Immature natural killer cell (primary cell): ENCODE measurements around the gene SYPL1. TPM values are rescaled to one million over a fixed set of nuclear protein-coding genes. Genes with fewer than 3 reads are reported as not detected.

ENCODE experiments used
- DNase-seq, 3 donors: peaks; one replicate each; pipeline ENCODE4 v3.0.0; 2022; ENCODE audit warnings: mixed read lengths in 1 of 3
- H3K27ac Mint-ChIP-seq, 6 donors: one replicate each; pipeline ENCODE4 v1.8.0; 2020; ENCODE audit warnings: mixed read lengths in 6 of 6, mild to moderate bottlenecking in 5 of 6, inconsistent platforms in 4 of 6, moderate library complexity in 3 of 6
- H3K27me3 Mint-ChIP-seq, 3 donors: one replicate each; pipeline ENCODE4 v1.8.0; 2020 to 2021; ENCODE audit warnings: low read depth in 3 of 3, mild to moderate bottlenecking in 3 of 3, mixed read lengths in 3 of 3, moderate library complexity in 3 of 3, inconsistent platforms in 1 of 3
- H3K36me3 Mint-ChIP-seq, 3 donors: one replicate each; pipeline ENCODE4 v1.8.0; 2020; ENCODE audit warnings: mixed read lengths in 3 of 3, inconsistent platforms in 2 of 3, mild to moderate bottlenecking in 2 of 3
- H3K4me1 Mint-ChIP-seq, 2 donors: one replicate each; pipeline ENCODE4 v1.8.0; 2020; ENCODE audit warnings: inconsistent platforms in 2 of 2, mild to moderate bottlenecking in 2 of 2, mixed read lengths in 2 of 2, moderate library complexity in 1 of 2
- H3K4me3 Mint-ChIP-seq, 5 donors: one replicate each; pipeline ENCODE4 v1.8.0; 2020; ENCODE audit warnings: mild to moderate bottlenecking in 5 of 5, mixed read lengths in 5 of 5, inconsistent platforms in 3 of 5, moderate library complexity in 3 of 5
- H3K9me3 Mint-ChIP-seq, 6 donors: one replicate each; pipeline ENCODE4 v1.8.0; 2020; ENCODE audit warnings: mild to moderate bottlenecking in 6 of 6, mixed read lengths in 6 of 6, inconsistent platforms in 4 of 6, moderate library complexity in 3 of 6
- polyA plus RNA-seq, 3 donors: library from polyadenylated mRNA; unstranded; fragments of 300-500 nt; fragmentation: Illumina TruSeq; gene quantifications; one replicate each; pipeline ENCODE4 v1.2.3, GENCODE V29; 2021

The SYPL1 gene
- polyA plus RNA-seq, 3 donors from 2014 or later, result 25.3 to 46.5 (median 32.0) TPM

DNA sequence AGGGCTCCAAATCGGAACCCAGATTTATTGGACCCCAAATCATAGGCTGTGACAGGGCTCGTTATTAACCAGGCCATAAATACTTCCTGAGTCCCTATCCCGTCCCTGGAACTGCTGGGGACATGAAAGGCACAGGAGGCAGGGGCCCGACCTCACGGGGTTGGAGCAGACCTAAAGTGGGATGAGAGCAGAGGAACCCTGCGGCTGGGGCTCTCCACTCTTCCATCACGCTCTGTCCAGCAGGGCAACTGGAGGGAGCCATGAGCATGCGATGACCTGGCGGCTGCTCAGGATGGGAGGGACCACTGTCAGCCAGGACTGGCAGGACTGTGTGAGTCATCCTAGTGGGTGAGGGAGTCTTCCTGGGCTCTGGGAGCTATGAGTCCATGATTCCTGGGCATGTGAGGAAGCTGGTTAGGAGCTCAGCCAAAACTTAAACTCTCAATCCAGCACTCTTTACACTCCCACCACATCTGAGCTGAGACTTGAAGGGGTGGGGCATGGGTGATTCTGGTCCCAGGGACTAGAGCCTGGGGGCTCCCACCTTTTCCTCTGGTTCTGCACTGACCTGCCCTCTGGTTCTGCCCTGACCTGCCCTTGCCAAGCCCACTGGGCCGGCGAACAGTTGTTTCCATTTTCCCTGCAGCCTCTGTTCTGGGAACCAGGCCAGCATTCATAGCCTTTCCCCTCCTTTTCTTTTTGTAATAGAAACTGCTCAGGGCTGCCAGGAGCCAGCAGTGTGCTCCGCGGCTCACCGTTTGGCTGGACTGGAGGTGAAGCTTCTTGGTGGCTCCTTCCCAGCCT, 47.1 kb downstream of the SYPL1 start:
- H3K4me3 Mint-ChIP-seq, result no peak overlapping the region
- H3K36me3 Mint-ChIP-seq, result peaks cover 0 to 9% (median 0%) of the 10 kb centered on the region in 3 donors
- DNase-seq, result no peak
- H3K27me3 Mint-ChIP-seq, result peaks cover 0 to 3% (median 2%) of the 10 kb centered on the region in 3 donors
- no peaks in the 10 kb centered on the region for H3K9me3 Mint-ChIP-seq
- no peak overlapping the region for H3K27ac Mint-ChIP-seq
- H3K4me1 Mint-ChIP-seq, result peaks cover 11 to 14% of the 10 kb centered on the region in 2 donors

DNA sequence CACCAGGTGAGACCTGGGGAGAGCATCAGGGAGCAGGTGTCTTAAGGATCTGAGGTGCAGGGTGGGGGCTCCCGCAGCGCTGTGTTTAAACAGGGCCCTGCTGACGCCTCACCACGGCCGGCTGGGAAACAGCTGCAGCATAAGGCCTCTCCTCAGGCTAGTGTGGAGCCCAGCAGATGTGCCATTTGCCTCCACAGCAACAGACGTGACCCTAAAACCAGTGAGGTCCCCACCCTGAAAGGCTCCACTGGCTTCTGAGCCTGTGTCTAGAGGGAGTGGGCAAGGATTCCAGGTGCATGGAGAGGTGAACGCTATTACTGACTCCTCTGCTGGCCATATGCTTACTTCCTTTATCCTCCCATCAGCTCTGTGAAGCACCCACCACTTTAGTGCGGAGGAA, 47.8 kb downstream of the SYPL1 start:
- H3K27me3 Mint-ChIP-seq, result peaks cover 0 to 3% (median 2%) of the 10 kb centered on the region in 3 donors
- no peak overlapping the region for H3K4me3 Mint-ChIP-seq
- no peak for DNase-seq
- H3K36me3 Mint-ChIP-seq, result peaks cover 0 to 4% (median 0%) of the 10 kb centered on the region in 3 donors
- no peaks in the 10 kb centered on the region for H3K9me3 Mint-ChIP-seq
- H3K27ac Mint-ChIP-seq, result no peak overlapping the region
- peaks cover 5 to 8% of the 10 kb centered on the region in 2 donors for H3K4me1 Mint-ChIP-seq

DNA sequence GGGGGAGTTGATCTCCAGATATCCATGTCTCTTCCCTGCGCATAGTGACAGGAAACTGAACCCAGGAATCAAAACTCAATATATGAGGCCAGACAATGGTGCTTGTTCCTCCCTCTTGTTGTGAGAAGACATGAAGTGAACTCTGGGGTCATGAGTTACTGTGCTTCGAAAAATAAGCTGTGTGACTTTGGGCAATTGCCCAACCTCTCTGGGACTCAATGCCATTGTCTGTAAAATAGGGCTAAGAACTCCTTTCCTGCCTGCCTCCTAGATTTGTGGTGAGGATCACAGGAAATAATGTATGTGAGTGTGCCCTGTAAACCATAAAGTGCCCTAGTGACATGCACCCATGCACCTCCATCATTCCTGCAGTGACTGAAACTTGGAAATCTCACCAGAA, 48.4 kb downstream of the SYPL1 start:
- Mint-ChIP-seq H3K9me3 (no peaks in the 10 kb centered on the region), H3K4me3 (no peak overlapping the region), H3K27me3 (peaks cover 0 to 3% (median 2%) of the 10 kb centered on the region in 3 donors), H3K27ac (no peak overlapping the region), H3K36me3 (peaks cover 0 to 4% (median 0%) of the 10 kb centered on the region in 3 donors), H3K4me1 (peaks cover 2% of the 10 kb centered on the region in 2 donors)
- DNase-seq, result no peak

DNA sequence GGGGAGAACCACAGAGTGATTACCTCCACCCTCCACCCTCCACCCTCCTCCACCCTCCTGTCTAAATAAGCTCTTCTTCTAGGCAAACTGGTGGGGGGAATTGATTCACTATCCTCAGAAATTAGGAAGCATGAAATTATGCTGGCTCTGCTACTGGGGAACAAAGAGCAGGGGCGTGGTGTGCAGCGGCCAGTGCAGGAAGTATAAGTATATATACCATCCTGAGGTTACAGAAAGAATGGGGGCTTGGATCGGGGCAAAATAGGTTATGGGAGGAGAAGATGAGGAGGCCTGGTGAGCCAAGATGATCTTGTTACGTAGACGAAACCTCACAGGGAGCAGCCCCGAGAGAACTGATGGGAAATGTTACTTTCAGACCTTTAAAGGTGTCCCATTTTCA, 49.1 kb downstream of the SYPL1 start:
- no peak for DNase-seq
- H3K27ac Mint-ChIP-seq, result no peak overlapping the region
- peaks cover 1 to 2% of the 10 kb centered on the region in 2 donors for H3K4me1 Mint-ChIP-seq
- H3K36me3 Mint-ChIP-seq, result peaks cover 0 to 4% (median 0%) of the 10 kb centered on the region in 3 donors
- no peak overlapping the region for H3K4me3 Mint-ChIP-seq
- H3K9me3 Mint-ChIP-seq, result no peaks in the 10 kb centered on the region
- H3K27me3 Mint-ChIP-seq, result peaks cover 0 to 3% (median 2%) of the 10 kb centered on the region in 3 donors

DNA sequence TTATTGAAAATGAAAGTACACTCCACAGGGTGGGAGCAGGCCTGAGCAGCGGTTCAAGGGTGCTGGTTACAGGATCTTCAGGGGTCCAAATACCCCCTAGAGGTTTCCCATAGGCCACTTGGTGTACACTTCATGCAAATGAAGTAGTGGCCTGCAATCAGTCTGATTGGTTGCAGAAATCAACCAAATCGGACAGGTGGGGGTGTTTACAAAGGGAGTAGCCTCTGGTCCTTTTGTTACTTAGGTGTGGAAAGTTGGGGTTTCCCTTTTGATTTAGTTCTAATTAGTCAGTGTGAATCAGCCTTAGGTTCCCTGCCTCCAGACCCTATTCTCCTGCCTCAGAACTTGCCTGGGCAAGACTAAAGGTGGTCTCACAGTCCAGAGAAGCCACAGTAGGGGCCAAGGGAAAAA, 49.6 kb downstream of the SYPL1 start:
- no peak overlapping the region for H3K4me3 Mint-ChIP-seq
- no peak for DNase-seq
- no peaks in the 10 kb centered on the region for H3K9me3 Mint-ChIP-seq
- peaks cover 1 to 6% (median 2%) of the 10 kb centered on the region in 3 donors for H3K27me3 Mint-ChIP-seq
- H3K36me3 Mint-ChIP-seq, result no peaks in the 10 kb centered on the region
- no peak overlapping the region for H3K27ac Mint-ChIP-seq
- H3K4me1 Mint-ChIP-seq, result peaks cover 5 to 6% of the 10 kb centered on the region in 2 donors

DNA sequence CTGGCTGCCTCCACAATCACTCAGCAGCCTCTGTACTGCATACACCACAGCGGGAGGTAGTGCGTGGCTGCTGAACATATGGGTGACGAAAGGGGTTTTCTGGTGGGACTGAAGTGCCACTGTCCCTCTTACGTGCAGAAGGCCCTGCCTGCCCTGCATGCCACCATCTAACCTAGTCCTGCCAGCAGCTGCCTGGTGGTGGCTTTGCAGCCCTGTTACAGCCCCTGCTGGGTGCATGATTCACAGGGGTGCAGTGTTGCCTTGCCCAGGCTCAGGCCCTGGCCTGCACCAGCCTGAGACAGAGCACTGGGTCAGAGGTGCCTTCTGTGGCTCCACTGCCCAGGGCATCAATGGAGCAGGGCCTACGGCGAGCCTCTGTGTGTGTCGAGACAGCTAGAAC, 50.1 kb downstream of the SYPL1 start:
- no peak overlapping the region for H3K4me3 Mint-ChIP-seq
- H3K27me3 Mint-ChIP-seq, result peaks cover 2 to 6% (median 3%) of the 10 kb centered on the region in 3 donors
- DNase-seq, result no peak
- peaks cover 7 to 8% of the 10 kb centered on the region in 2 donors for H3K4me1 Mint-ChIP-seq
- no peak overlapping the region for H3K27ac Mint-ChIP-seq
- H3K36me3 Mint-ChIP-seq, result no peaks in the 10 kb centered on the region
- H3K9me3 Mint-ChIP-seq, result no peaks in the 10 kb centered on the region

DNA sequence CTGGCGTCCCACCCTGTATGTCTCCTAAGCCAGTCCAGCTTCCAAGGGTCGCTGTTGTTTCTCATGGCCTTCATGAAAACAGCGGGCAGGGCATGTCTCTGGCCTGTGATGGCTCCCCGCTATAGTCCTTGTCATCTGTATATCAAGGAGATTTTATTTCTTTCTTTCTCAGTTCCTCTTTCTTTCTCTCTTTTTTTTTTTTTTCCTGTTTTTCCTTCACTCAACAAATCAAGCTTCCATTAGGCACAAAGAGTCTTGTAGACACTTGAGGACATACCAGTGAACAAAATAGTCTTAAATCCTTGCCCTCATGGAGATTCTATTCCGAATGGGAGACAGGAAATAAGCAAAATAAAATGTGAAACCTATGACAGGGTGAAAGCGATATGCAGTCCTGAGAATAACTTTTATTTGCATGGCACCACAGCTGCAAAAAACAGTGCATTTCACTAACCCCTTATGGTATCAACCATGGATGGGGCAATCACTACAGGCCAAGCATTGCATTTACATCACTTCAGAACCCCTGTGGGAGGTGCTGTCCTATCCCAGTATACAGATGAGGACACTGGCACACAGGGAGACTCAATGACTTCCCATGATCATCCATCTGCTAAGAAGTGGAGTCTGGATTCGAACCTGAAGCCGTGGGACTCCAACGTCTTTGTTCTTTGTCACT, 50.7 kb downstream of the SYPL1 start:
- no peaks in the 10 kb centered on the region for H3K36me3 Mint-ChIP-seq
- no peaks in the 10 kb centered on the region for H3K9me3 Mint-ChIP-seq
- H3K27ac Mint-ChIP-seq, result no peak overlapping the region
- no peak for DNase-seq
- no peak overlapping the region for H3K4me3 Mint-ChIP-seq
- H3K27me3 Mint-ChIP-seq, result peaks cover 4 to 6% (median 4%) of the 10 kb centered on the region in 3 donors
- H3K4me1 Mint-ChIP-seq, result peaks cover 7 to 8% of the 10 kb centered on the region in 2 donors

DNA sequence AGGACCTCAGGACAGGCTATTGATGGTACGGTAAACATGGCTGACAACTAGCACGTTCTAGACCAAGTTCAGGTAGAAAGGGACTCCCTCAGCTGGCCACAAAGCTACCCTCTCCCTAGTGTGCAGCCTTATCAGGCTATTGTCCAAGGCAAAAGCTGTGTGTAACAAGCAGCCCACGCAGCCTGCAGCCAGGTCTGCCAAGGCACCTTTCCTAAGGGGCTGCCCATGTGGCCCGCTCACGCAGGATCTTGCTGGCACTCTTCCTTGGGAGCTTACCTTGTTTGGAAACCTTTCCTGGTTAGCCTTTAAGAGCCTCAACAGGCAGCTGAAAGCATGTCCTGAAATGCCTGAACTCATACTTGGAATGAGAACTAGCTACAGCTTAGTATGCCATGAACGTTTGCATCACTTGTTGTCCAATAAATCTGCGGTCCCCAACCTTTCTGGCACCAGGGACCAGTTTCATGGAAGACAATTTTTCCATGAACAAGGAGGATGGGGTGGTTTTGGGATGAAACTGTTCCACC, 51.7 kb downstream of the SYPL1 start:
- Mint-ChIP-seq H3K27me3 (peaks cover 4 to 8% (median 4%) of the 10 kb centered on the region in 3 donors), H3K4me1 (peaks cover 7 to 8% of the 10 kb centered on the region in 2 donors), H3K27ac (no peak overlapping the region), H3K4me3 (no peak overlapping the region), H3K9me3 (no peaks in the 10 kb centered on the region), H3K36me3 (no peaks in the 10 kb centered on the region)
- DNase-seq, result no peak

DNA sequence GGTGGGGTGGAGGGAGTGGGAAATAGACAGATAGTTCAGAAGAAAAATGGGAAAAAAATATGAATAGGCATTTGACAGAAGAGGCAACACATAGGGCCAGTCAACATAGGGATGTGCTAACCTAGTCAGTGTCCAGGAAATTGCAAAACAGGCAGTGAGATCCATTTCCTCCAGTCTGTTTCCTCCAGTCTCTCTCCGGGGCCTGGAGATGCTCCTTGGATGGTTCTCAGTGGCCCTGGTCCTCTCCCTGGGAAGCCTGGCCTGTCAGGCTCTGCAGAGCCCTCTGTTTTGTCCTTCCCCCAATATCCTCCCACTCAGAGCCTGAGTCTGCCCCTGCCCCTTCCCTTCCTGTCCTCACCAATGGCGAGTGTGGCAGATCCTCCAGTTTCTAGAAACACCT, 52.6 kb downstream of the SYPL1 start:
- no peaks in the 10 kb centered on the region for H3K9me3 Mint-ChIP-seq
- no peak overlapping the region for H3K4me3 Mint-ChIP-seq
- peaks cover 4 to 10% (median 4%) of the 10 kb centered on the region in 3 donors for H3K27me3 Mint-ChIP-seq
- peaks cover 7 to 8% of the 10 kb centered on the region in 2 donors for H3K4me1 Mint-ChIP-seq
- no peak for DNase-seq
- no peaks in the 10 kb centered on the region for H3K36me3 Mint-ChIP-seq
- no peak overlapping the region for H3K27ac Mint-ChIP-seq

DNA sequence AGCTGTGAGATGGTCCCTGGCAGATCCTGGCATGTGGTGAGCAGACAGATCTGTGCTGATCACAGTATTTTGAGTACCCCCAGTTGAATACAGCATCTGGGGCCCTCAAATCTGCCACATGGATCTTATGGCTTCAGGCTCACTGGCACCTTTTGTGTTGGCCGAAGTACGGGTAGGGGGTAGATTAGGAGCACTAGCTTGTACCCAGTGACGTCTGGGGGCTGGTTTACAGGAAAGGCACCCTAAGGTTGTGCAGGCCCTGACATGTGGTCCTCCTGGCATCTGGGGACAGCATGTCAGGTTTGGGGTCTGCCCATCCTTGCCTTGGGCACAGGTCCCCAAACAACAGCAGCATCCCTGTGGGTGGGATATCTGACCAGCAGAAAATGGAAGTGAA, 53.2 kb downstream of the SYPL1 start:
- Mint-ChIP-seq H3K27ac (no peak overlapping the region), H3K9me3 (no peaks in the 10 kb centered on the region), H3K4me1 (peaks cover 7 to 8% of the 10 kb centered on the region in 2 donors), H3K4me3 (no peak overlapping the region), H3K27me3 (peaks cover 4 to 10% (median 4%) of the 10 kb centered on the region in 3 donors), H3K36me3 (no peaks in the 10 kb centered on the region)
- no peak for DNase-seq

DNA sequence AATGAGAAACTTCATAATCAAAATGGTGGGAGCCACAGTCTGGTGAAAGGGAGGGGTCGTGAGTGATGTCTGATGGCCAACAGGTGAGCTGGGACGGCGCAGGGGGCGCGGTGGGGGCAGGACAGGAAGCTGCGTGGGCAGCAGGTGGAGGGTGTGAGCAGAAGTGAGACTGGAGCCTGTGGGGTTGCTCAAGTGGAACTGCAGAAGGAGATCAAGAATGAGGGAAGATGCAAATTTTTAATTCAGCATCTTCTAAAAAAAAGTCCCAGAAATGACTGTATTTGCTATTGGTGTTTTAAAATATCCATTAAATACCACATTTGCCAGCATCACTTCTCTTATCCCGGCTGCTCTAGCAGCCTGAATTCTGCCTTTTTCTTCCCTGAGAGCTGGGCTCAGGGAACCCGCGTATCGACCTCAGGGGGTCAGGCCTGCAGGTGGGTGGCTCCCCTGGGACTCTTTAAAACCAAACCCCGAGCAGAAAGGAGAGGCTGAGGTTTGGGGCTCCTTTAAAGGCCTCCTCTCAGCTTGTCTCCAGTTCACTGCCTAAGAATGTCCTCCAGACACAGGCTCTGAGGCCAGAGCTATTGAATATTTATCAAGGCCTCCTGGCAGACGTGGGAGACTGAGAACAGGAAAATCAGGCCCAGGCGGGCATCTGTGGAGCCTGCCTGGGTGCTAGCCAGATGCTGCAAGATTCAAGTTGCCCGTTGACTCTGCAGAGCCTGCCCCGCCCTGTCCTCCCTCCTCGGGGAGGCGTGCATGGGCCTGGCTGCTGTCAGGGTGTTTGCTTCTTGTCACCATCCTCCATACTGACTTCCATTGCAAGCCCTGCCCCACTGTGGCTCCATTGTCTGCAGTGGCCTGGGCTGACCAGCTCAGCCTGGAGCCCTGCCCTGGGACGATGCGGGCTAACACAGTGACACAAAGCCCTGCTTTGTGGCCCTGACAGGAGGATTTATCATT, 53.9 kb downstream of the SYPL1 start:
- DNase-seq, result no peak
- Mint-ChIP-seq H3K36me3 (no peaks in the 10 kb centered on the region), H3K4me1 (peaks cover 7 to 8% of the 10 kb centered on the region in 2 donors), H3K9me3 (no peaks in the 10 kb centered on the region), H3K27me3 (peaks cover 4 to 11% (median 4%) of the 10 kb centered on the region in 3 donors), H3K27ac (no peak overlapping the region), H3K4me3 (no peak overlapping the region)

DNA sequence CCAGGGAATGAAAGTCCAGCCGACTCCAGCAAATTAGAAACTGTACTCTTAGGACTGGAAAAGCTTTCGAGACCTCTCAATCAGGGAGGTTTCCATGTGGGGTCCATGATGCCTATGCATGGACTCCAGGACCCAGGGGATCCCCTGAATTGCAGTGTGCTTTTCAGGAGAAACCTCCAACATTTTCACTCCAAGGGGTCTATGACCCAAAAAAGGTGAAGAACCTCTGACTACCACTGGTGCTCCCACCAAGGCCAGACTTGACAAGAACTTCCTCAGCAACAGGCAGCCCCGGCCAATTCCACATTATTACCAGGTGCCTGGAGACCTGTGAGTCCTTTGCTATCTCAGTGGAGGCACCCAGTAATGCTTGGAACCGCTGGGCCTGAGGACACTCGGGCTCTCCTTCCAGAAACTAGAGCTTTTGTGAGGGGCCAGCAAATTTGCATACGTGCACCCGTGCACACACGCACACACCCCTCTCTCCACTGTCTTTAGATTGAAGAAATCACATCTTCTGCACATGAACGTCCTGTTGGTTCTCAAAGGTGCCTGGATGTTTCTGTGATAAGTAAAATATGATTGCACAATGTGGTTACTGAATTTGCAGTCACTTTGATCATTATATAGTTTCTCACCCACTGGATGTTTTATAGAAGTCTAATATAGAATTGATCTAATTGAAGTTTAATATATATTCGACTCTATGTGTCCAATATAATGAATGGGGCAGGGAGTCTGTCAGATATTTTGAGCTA, 54.7 kb downstream of the SYPL1 start:
- Mint-ChIP-seq H3K4me3 (no peak overlapping the region), H3K9me3 (no peaks in the 10 kb centered on the region), H3K27ac (no peak overlapping the region), H3K4me1 (peaks cover 6 to 7% of the 10 kb centered on the region in 2 donors), H3K36me3 (no peaks in the 10 kb centered on the region), H3K27me3 (peaks cover 4 to 13% (median 5%) of the 10 kb centered on the region in 3 donors)
- DNase-seq, result no peak
